PC-3 (cell line): ENCODE results near the gene KRT31.

Experiments
- CTCF ChIP-seq: fragments of 300-600 bp; sonication (generic); conservative IDR thresholded peaks from 2 replicates; pipeline ENCODE4 v1.5.1; 2017; ENCODE audit warnings: antibody characterized with exemption, low read depth, mild to moderate bottlenecking, low read length
- EZH2 ChIP-seq: fragments of 300-600 bp; sonication (generic); IDR thresholded peaks from one replicate; pipeline ENCODE4 v1.6.1; 2017; ENCODE audit warnings: antibody characterized with exemption, mild to moderate bottlenecking, low read length; ENCODE audit not compliant: unreplicated experiment
- EZH2phosphoT487 ChIP-seq: fragments of 300-600 bp; sonication (generic); IDR thresholded peaks from 2 replicates; pipeline ENCODE4 v1.6.1; 2018; ENCODE audit warnings: mild to moderate bottlenecking, antibody characterized with exemption, low read length, borderline replicate concordance

- no peak for TF ChIP-seq CTCF
- no peak for TF ChIP-seq EZH2
- no peak for TF ChIP-seq EZH2phosphoT487
Observed at GRCh38 chr17:41396340-41396739, 1.1 kb downstream of the KRT31 start.
